HG03139 (cell line): Measurements from ENCODE around the gene C10orf53.

Experiments
- ATAC-seq: cut with Tn5 transposase; IDR thresholded peaks from one replicate; pipeline ENCODE4 v1.9.1; 2021; ENCODE audit not compliant: unreplicated experiment

C10orf53 gene

GRCh38 chr10:49737474-49738201 is 58.2 kb downstream of the C10orf53 start:
- ATAC-seq, result no peak

- ATAC-seq, result no peak
Observed at GRCh38 chr10:49738616-49739360, 59.3 kb downstream of the C10orf53 start.

- no peak for ATAC-seq
Observed at GRCh38 chr10:49739426-49739825, 60.0 kb downstream of the C10orf53 start.

- no peak for ATAC-seq
Observed at GRCh38 chr10:49740346-49741107, 61.1 kb downstream of the C10orf53 start.

GRCh38 chr10:49741108-49741995 is 61.9 kb downstream of the C10orf53 start:
- ATAC-seq, result no peak

- no peak for ATAC-seq
Observed at GRCh38 chr10:49742683-49743463, 63.4 kb downstream of the C10orf53 start.

GRCh38 chr10:49743464-49744075 is 64.1 kb downstream of the C10orf53 start:
- ATAC-seq, result no peak

GRCh38 chr10:49744091-49744685 is 64.7 kb downstream of the C10orf53 start:
- ATAC-seq, result no peak

GRCh38 chr10:49744924-49745605 is 65.6 kb downstream of the C10orf53 start:
- no peak for ATAC-seq

GRCh38 chr10:49745756-49746155 is 66.3 kb downstream of the C10orf53 start:
- ATAC-seq, result no peak

GRCh38 chr10:49746626-49747302 is 67.3 kb downstream of the C10orf53 start:
- no peak for ATAC-seq
